HG03135 (cell line): ENCODE measurements around the gene ANXA11.

ENCODE experiments used
- ATAC-seq: cut with Tn5 transposase; IDR thresholded peaks from one replicate; pipeline ENCODE4 v1.9.1; 2021; ENCODE audit warnings: mild to moderate bottlenecking, moderate library complexity; ENCODE audit not compliant: unreplicated experiment

ANXA11 gene

DNA sequence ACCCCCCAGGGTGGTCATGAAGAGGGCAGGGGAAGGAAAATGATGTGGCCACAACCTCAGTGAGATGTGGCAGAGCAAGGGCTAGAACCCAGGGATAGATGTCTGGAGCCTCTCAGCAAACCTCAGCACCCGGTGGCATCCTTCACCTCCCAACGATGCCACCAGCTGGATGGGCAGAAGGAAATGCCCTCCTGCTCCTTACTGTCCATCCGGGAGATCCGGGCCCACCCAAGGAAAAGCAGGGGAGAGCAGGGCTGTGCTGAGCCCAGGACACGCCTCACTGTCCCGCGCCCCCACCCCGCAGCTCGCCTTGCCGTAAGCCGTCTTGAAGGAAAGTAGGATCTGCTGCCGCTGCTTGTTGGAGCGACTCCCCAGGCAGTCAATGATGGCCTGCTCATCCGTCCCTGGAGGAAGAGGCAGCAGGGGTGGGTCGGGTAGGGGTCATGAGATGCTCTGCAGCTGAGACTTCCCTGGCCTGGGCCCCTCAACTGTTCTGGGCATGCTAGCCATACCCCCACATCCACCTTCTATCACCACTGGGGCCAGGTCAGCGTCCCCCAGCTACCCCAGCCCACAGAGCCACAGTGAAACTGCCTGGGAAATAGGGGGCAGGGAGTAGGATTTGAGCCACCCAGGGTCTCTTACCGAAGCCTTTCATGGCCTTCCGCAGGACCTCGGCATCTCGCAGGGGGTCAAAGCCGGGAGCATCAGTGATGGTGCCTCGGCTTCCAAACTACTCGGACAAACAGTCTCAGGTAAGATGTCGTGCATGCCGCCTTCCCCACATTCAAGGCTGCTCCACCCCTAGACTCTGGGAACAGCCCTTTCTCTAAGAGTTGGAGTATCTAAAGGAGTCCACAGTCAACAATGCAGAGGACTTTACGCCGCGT is 38.5 kb downstream of the ANXA11 start:
- ATAC-seq = no peak

DNA sequence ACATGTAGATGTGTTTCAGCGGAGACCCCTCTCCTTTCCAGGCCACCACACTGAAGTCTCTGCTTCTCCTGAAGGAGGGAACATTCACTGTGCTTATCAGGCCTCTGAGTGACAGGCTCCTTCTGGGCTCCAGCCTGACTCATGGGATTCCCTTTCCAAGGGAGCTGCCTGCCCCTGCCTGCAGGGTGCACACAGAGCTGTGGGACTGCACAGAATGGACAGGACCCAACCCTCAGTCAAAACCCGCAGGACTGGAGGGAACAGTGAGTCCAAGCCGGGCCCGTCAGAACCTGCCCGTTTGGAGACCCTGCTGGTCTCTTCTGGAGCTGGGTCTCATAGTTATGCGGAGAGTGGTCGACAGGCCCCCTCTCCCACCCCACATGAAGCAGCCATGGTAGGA is 40.2 kb downstream of the ANXA11 start:
- ATAC-seq = no peak

DNA sequence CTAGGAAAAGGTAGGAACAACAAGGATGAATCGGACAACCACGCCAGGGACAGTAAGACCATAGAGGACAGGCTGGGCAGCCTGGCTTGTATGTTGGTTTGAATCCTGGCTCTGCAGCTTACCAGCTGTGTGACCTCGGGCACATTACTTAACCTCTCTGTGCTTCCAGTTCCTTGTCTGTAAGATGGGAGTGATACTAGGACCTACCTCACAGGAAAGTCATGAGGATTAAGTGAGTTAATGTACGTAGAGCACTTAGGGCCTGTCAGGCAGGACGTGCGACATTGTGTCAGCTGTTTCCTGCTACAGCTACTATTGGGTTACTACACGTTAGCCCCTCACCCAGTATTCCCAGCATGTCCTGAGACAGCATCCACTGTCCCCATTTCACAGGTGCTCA is 40.7 kb downstream of the ANXA11 start:
- ATAC-seq = no peak

DNA sequence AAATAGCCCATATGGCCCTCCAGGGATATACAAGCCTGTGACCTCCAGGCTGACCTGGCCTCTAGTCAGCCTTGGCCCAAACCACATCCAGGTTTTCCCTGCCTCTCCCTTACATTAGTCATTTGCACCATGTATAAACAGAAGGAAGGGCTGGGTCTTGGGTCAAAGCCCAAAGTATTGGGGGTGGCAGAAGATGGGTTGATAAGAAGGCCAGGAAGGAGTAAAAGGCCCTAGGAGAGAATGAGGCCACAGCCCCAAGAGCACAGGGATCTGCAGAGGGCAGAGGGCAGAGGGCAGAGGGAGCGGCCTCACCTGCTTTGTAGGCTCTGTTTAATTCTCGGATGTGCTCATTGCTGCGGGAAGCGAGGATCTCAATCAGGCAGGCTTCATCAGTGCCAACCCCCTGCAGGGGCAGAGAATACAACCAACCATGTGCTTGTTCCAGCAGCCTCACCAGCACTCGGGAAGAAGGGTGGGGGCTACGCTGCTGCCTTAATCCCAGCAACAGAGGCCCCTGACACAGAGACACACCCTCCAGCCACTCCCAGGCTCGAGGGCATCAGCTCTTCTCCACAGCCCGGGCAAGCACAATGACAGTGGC is 41.5 kb downstream of the ANXA11 start:
- no peak for ATAC-seq

DNA sequence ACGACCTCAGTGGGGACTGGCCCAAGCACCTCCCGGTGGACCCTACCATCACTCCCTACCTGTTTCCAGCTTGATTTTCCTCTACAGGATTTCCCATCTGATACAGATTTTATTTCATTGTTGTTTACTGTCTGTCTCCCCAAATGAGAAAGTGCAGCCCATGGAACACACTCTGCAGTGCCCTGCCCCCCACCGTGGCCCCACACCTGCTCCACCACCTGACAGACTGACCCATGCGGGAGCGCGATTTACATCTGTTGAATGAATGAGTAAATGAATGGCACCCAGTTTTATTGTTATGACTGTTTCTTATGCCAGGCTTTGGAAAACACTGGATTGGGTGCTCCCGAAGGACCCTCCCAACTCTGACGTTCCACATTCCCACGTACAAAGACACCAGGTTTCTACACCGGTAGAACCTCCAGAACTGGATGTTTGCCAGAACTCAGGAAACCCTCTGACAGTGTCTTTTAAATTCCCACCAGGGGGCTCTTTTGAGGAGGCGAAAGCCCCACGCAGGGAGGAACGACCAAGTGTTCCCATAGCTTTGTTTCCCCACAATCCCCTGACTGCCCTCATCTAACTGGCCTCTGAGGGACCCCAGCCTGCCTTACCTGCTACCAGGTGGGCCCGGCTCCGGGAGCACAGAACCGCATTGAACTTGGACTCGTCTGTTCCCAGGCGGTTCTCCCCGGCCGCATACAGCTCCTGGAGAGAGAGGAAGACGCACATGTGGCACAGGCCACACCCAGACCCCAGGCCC is 43.8 kb downstream of the ANXA11 start:
- ATAC-seq = no peak

DNA sequence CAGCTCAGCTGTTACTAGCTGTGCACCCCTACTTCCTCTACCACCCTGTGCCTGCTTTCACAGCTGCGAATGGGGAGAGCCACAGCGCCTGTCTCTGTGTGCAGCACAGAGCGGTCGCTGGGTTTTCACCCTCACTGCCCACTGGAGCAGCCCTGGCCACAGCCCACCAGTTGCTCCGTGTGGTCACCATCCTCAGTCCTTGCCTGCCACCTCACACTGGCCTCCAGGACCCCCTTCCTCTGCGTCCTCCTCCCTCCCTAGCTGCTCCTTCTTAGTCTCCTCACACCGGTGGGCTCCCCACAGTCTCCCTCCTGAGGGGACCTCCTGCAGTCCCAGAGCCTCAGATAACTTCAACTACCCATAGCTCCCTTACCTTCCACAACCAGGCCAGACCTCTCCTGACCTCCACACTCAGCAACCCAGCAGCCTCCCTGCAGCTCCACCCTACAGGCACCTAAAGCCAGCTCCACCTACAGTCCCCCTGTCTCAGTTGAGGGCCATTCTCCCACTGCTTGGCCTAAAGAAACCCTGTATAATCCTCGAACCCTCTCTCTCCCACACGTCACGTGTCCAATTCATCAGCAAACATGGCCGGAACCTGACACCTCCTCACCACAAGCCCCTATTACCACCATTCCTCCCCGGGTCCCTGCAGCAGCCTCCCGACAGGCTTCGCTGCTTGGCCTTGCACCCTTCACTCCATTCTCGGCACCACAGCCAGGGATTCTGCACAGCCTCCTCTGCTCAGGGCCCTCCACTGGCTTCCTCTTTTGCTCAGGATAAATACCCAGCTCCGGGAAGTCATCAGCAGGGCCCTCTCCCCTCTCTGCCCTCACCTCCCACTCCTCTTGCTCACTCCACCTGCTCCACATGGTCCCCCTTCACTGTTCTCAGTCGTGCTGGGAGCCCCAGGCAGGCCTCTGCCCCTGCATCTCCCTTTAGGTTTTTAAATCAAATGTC is 44.7 kb downstream of the ANXA11 start:
- ATAC-seq = no peak

DNA sequence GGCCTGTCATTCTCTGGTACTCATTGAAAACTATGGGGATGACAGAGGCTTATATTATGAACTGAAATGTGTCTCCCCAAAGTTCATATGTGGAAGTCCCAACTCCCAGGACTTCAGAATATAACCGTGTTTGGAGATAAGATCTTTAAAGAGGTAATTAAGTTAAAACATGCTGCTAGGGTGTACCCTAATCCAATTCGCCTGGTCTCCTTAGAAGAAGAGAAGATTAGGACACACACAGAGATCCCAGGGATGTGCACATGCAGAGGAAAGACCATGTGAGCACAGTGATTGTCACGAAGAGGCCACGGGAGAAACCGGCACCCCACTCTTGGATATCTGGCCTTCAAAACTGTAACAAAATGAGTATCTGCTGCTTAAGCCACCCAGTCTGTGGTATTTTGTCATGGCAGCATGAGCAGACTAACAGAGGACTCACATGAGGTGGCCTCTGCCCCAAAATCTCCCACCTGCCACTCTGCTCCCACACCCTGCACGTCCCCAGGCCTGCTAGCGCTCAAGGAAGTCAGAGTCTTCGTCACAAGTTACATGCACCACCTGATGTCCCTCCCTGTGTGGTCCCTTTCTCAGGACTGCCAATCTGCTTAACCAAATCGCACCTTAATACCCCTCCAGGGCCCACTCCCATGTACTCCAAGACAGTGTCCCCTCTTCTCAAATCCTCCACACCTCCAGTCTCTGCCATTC is 46.0 kb downstream of the ANXA11 start:
- ATAC-seq = no peak

DNA sequence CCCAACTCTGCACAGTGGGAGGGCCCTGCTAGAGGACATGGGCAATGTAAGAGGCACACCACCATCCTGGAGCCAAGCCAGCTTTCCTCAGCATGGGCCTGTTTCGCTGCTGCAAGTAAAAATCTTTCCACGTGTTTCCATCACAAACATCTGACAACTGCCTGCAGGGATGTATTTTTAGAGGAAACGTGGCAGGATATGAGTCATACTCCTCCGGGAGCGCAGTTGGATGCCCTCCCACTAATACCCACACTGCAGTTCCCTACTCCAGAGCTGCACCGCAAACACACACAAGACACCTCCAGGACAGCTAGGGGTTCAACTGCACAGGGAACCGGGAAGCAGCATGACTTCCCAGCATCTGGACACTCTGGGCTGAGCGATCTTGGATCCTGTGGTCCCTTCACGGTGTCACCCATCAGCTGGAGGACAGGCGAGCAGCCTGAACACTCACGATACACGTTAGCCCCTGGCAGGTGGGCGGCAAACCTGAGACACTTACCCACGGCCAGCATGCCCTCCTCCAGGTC is 46.7 kb downstream of the ANXA11 start:
- no peak for ATAC-seq

DNA sequence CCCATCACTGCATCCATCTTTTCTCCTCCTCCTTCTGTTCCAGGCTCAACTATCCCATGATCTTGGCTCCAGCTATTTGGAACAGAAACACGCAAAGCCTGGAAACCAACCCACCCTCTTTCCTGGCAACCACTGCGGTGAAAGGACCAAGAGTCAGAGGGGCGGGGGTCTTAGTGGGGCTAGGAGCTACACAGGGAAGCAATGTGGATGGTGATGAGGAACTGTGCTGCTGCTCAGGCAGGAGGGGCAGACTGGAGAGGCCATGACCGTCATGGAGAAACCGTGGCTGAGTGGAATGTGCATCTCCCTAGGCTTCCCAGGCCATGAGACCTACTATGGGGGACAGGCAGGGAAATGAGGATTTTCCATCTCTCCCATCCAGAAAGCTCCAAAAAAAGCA is 47.2 kb downstream of the ANXA11 start:
- no peak for ATAC-seq

DNA sequence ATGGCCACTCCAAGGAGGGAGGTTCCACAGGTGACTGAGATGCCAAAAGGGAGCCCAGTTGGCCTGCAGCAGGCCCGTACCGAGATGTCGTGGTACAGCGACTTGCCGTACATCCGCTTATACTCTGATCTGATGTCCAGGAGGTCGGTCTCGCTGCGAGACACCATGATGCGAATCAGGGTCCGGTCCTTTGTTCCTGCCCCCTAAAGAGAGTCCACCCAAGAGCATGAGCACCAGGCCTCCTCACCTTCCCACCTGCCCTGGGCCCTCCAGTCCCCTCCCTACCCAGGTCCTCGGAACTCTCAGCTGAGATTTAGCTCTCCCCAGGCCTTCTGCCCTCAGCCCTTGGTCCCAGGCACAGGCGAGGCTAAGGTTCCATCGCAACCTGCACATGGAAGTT is 47.8 kb downstream of the ANXA11 start:
- ATAC-seq = no peak

DNA sequence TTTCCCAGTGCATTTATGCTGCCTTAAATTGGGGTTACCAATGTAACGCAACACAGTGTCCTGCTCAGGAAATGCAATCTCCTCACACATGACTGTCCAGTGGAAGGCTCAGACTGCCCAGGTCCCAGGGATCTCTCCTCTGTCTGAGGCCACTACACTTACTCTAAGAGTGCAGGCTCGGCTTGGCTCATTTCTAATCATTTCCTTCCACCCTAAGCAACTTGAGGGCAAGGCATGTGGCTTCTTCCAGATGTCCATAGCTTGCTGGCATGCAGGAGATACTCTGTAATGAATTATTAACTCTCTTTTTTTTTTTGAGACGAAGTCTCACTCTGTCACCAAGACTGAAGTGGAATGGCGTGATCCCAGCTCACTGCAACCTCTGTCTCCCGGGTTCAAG is 49.1 kb downstream of the ANXA11 start:
- ATAC-seq = no peak

DNA sequence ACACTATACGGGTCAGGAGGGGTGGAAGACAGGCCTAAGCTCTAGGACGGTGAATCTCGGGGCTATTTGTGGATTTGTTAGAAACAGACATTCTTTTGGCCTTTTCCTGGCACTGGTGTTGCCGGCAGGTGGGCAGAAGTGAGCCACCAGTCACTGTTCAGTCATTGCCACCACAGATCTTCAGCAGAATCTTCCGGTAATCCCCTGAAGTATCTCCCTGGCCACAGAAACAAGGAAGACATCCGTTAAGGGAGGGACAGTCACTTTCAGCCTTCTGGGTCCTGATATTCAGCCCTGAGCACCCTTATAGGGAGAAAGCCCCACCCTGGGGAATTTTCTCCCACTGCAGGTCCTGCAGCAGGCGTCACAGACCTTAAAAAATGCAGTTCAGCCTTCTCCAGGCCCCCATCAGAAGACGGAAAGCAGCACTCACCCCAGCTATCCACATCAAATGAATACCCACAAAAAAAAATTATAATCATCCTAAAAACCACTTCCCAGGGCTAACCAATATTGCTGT is 49.6 kb downstream of the ANXA11 start:
- no peak for ATAC-seq

DNA sequence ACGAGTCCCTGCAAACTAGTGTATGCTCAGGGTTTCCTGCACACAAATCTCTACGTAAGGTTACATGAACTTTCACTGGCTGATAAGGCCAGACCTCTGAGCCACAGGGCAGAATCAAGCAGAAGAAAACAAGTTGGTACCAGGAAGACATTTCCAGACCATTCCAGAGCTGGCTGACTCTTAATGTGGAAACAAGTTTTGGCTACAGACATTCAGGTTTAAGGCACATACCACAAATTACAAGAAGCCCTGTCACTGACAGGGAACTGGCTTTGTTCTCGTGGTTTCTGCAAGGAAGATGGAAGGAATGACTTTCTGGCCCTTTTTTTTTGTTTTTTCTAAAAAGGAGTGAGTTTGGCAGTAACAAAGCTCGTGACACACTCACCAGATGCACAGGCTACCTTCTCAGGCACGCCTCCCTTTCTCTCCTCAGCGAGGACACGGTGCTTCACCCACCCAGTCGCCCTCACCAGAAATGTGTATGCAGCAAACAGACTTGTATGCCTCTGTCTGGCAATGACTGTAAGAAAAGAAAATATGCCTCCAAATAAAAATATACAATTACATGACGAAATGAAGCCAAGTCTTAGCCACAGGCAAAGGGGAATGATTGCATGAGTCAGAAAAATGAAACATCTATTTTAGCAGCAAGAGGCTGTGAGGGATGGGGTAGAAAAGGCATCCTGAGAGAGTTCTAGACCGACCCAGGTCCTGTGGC is 50.2 kb downstream of the ANXA11 start:
- no peak for ATAC-seq

DNA sequence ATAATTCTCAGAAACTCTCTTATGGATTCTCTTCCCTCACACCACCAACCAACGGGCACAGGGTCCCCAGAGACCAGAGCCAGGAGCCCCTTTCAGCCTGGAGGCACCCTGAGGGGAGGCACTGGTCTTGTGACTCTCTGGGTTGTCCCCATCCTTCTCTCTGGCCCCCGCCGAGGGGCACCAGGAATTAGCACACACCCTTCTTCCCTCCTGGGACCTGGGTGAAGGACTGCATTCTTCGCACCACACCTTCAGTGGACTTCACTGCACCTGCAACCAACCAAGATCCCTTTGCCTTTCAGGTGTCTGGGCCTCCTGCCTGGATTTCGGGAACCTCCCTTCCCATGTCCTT is 50.7 kb downstream of the ANXA11 start:
- ATAC-seq = no peak

DNA sequence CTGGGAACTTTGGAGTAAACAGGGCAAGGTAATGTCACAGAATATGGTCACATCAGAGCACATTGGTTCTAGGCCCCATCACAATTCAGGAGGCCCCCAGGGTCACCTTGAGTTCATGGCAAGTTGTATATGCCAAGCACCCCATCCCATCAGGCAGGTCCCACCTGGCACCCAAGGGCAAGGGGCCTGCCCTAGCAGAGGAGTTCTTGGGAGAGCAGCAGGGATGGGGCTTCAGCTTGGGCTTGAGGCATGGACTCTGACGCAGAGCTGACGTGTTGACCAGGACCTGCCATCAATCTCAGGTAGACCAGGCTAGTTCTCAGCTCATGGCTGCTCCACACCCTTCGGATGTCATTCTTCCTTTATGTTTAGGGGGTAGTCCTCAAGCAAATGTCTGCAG is 51.9 kb downstream of the ANXA11 start:
- no peak for ATAC-seq

DNA sequence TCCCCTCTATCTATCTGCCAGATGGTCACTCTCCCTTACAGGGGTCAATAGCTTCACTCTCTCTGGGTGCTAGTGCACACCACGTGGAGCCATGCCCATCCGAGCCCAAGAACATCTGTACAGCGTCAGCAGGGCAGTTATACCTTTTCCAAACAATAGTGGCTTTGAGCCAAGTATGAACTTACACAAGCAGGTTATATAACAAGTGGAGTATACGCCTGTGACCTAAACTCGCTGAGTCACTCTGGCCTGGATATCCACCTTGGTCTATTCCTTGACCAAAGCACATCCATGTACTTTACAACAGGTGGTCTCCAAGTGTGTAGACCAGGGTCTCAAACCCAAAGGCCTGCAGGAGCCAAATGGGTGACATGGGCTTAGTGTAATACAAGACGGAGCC is 52.5 kb downstream of the ANXA11 start:
- ATAC-seq = no peak

DNA sequence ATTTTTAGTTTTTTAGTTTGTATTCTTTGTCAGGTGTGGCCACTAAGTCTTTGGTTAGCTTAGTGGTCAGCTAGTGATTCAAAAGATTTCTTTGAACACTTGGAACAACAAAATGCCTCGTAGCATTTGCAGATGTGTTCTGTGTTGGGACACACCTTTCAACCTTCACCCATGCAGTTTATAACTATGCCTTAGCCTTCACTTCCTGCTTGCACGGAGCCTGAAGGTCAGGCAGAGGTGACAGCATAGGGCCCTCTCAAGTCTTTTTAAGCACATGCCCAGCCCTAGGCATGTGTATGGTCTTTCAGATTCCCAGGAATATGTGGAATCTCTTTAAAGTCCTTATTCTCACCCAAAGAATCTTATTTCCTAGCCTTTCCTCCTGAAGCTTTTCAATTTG is 55.2 kb downstream of the ANXA11 start:
- no peak for ATAC-seq

DNA sequence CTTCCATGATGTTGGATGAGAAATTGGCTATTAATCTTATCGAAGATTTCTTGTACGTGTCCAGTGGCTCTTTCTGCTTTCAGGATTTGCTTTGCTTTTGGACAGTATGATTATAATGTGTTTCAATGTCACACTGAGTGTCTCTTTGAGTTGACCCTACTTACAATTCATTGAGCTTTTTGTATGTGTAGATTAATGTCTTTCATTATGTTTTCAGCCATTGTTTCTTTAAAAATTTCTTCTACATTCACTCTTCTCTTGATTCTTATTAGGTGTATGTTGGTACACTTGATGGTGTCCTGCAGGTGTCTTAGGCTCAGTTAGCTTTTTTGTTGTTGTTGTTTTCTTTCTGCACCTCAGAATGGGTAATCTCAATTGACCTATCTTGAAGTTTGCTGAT is 56.2 kb downstream of the ANXA11 start:
- ATAC-seq = no peak

DNA sequence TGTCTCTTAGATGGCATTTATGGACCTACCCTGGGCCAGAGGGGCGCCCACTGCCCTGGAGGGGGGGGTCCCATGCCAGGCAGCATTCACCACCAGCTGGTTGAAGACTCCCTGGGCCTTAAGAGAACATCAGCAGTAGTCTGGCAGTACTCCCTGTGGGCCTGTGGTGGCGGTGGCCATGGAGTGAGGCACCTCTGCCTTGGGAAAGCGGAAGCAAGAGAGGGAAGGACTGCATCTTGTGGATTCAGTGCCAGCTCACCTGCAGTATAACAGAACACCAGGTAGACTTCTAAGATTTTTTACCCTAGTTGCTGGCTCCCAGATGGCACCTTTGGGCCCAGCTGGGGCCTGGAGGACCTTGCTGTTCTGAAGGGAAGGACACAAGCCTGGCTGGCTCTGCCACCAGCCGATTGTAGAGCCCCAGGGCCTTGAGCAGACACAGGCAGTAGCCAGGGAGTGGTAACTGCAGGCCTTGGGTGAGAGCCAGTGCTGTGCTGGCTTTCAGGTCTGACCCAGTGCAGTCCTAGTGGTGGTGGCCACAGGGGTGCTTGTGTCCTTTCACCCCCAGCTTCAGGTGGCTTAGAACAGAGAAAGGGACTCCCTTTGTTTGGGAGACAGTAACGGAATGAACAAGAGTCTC is 57.1 kb downstream of the ANXA11 start:
- no peak for ATAC-seq
